CD14-positive monocyte (primary cell): ENCODE measurements around the gene TMEM218. TPM values are rescaled to one million over a fixed set of nuclear protein-coding genes. Genes with fewer than 3 reads are reported as not detected.

Experiments used
- DNase-seq, 3 donors: peaks; one replicate each; pipeline ENCODE4 v3.0.0-alpha.2; 2011 to 2022
- H2AFZ ChIP-seq: 2 replicates; pipeline ENCODE4 v1.6.0; 2012; ENCODE audit warnings: mild to moderate bottlenecking, low read depth, low read length, inconsistent platforms; ENCODE audit not compliant: insufficient read depth, poor library complexity, severe bottlenecking
- H3K27ac ChIP-seq, 2 donors: 1 replicate in 1 of 2; 2 replicates in 1 of 2; pipeline ENCODE4 v1.5.1; 2012 to 2013; ENCODE audit warnings: low read length in 2 of 2, control low read depth in 1 of 2, inconsistent platforms in 1 of 2, low read depth in 1 of 2, mild to moderate bottlenecking in 1 of 2
- H3K27me3 ChIP-seq, 2 donors: one replicate each; pipeline versions ENCODE4 v1.6.0 to v1.6.1; 2011 to 2013; ENCODE audit warnings: low read length in 2 of 2; ENCODE audit not compliant: control insufficient read depth in 2 of 2, insufficient read depth in 2 of 2
- H3K36me3 ChIP-seq, 2 donors: replicated peaks in 1 of 2; 1 replicate in 1 of 2; 2 replicates in 1 of 2; pipeline versions ENCODE4 v1.5.1 to v1.6.1; 2012 to 2013; ENCODE audit warnings: low read length in 2 of 2, control low read depth in 1 of 2, inconsistent platforms in 1 of 2, mild to moderate bottlenecking in 1 of 2; ENCODE audit not compliant: insufficient read depth in 2 of 2, control insufficient read depth in 1 of 2
- H3K4me1 ChIP-seq, 2 donors: 1 replicate in 1 of 2; 2 replicates in 1 of 2; pipeline versions ENCODE4 v1.5.1 to v1.6.1; 2012 to 2013; ENCODE audit warnings: low read length in 2 of 2, control low read depth in 1 of 2, inconsistent platforms in 1 of 2, mild to moderate bottlenecking in 1 of 2, moderate library complexity in 1 of 2; ENCODE audit not compliant: insufficient read depth in 2 of 2, control insufficient read depth in 1 of 2
- H3K4me2 ChIP-seq: replicated peaks from 2 replicates; pipeline ENCODE3; 2012; ENCODE audit warnings: low read length, moderate library complexity, mild to moderate bottlenecking; ENCODE audit not compliant: poor library complexity, severe bottlenecking; ENCODE audit errors: extremely low read depth
- H3K4me3 ChIP-seq, 3 experiments: fragments of 200-600 bp in 1 of 3; sonication (generic) in 1 of 3; replicated peaks in 1 of 3; 1 replicate in 2 of 3; 2 replicates in 1 of 3; pipeline ENCODE4 v1.5.1; 2011 to 2013; ENCODE audit warnings: low read length in 3 of 3, mild to moderate bottlenecking in 3 of 3, control low read depth in 2 of 3, low read depth in 2 of 3, inconsistent platforms in 1 of 3, moderate library complexity in 1 of 3
- H3K79me2 ChIP-seq: 2 replicates; pipeline ENCODE4 v1.6.0; 2012; ENCODE audit warnings: mild to moderate bottlenecking, control low read depth, inconsistent platforms, low read length, moderate library complexity; ENCODE audit not compliant: insufficient read depth
- H3K9ac ChIP-seq: 2 replicates; pipeline ENCODE4 v1.6.0; 2017; ENCODE audit warnings: low read length, mild to moderate bottlenecking; ENCODE audit not compliant: insufficient read depth, poor library complexity, severe bottlenecking
- H3K9me3 ChIP-seq, 2 donors: replicated peaks in 1 of 2; 1 replicate in 1 of 2; 2 replicates in 1 of 2; pipeline versions ENCODE4 v1.5.1 to v1.6.1; 2012 to 2013; ENCODE audit warnings: low read length in 2 of 2, control low read depth in 1 of 2; ENCODE audit not compliant: control insufficient read depth in 1 of 2, insufficient read depth in 1 of 2
- H4K20me1 ChIP-seq: 2 replicates; pipeline ENCODE4 v1.6.0; 2012; ENCODE audit warnings: mild to moderate bottlenecking, low read length, control low read depth, moderate library complexity; ENCODE audit not compliant: insufficient read depth
- H3K27ac Mint-ChIP-seq, 7 donors: one replicate each; pipeline ENCODE4 v1.8.0; 2020; ENCODE audit warnings: mild to moderate bottlenecking in 7 of 7, mixed read lengths in 7 of 7, moderate library complexity in 6 of 7, inconsistent platforms in 2 of 7
- H3K27me3 Mint-ChIP-seq, 3 donors: one replicate each; pipeline ENCODE4 v1.8.0; 2021 to 2022; ENCODE audit warnings: low read depth in 3 of 3, mild to moderate bottlenecking in 3 of 3, mixed read lengths in 3 of 3, moderate library complexity in 3 of 3, inconsistent platforms in 1 of 3
- H3K36me3 Mint-ChIP-seq, 2 donors: one replicate each; pipeline ENCODE4 v1.8.0; 2020; ENCODE audit warnings: mixed read lengths in 2 of 2, inconsistent platforms in 1 of 2, mild to moderate bottlenecking in 1 of 2
- H3K4me1 Mint-ChIP-seq: one replicate; pipeline ENCODE4 v1.8.0; 2020; ENCODE audit warnings: mild to moderate bottlenecking, mixed read lengths
- H3K4me3 Mint-ChIP-seq, 2 donors: one replicate each; pipeline ENCODE4 v1.8.0; 2020; ENCODE audit warnings: mild to moderate bottlenecking in 2 of 2, mixed read lengths in 2 of 2, moderate library complexity in 1 of 2
- H3K9me3 Mint-ChIP-seq, 7 donors: one replicate each; pipeline ENCODE4 v1.8.0; 2020 to 2022; ENCODE audit warnings: mixed read lengths in 7 of 7, mild to moderate bottlenecking in 6 of 7, moderate library complexity in 6 of 7, inconsistent platforms in 2 of 7
- WGBS: methylation state at CpG from one replicate; pipeline ENCODE4 v1.1.5; 2013; ENCODE audit warnings: missing lambda C conversion rate; ENCODE audit not compliant: insufficient coverage; 5-methylcytosine and 5-hydroxymethylcytosine counted together
- intact Hi-C, 2 donors: fragments of 100-400 bp; cut with micrococcal nuclease; formaldehyde crosslinking; loops; one replicate each; pipeline versions ENCODE4 v1.15.0 to v1.15.1; 2023
- polyA plus RNA-seq, 3 donors: library from polyadenylated mRNA; depleted of rRNA in 1 of 3; unstranded in 2 of 3; stranded (reverse) in 1 of 3; fragments of 300-500 nt in 2 of 3; fragments of >200 nt in 1 of 3; fragmentation: Illumina TruSeq in 2 of 3; gene quantifications; 1 replicate in 2 of 3; 2 replicates in 1 of 3; pipeline ENCODE4 v1.2.3, GENCODE V29; 2012 to 2021
- TF ChIP-seq, protein P1 (sequence below): fragments of 200-600 bp; IDR thresholded peaks from one replicate; pipeline ENCODE4 v1.8.0; 2022; ENCODE audit warnings: antibody characterized with exemption, mild to moderate bottlenecking

The TMEM218 gene
- polyA plus RNA-seq, 3 donors: 40.3 to 57.7 (median 55.7) TPM

DNA sequence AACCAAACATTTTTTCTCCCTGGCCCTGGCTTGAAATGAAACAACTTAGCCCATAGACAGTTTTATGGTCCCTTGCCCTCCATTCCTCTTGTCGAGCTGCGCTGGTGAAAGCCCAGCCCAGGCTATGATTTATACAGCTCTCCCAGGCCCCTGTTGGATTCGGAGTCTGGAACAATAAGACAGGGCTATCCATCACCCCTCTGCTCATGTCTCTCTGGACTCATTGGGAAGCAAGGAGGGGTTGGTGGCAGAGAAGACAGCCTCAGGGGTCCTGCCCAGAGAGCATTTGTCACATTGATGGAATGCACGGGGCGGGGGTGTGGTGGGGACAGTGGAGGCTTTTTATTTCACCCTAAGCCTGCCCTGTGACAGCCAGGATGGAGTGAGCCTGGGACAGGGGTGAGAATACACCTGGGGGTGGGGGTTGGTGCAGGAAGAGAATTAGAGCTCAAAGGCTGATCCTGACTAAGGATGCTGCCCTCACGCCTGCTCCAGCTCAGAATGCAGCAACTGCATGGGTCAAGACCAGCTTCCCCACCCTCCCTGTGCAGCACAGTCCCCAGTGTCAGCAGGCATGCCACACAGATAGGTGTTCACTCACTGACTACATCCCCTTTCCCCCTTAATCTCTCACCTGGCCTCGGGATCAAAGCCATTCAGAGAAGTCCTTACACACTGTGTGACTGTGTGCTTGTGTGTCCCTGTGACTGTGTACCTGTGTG, 43.1 kb upstream of the TMEM218 start:
- intact Hi-C loops: no loop called here

DNA sequence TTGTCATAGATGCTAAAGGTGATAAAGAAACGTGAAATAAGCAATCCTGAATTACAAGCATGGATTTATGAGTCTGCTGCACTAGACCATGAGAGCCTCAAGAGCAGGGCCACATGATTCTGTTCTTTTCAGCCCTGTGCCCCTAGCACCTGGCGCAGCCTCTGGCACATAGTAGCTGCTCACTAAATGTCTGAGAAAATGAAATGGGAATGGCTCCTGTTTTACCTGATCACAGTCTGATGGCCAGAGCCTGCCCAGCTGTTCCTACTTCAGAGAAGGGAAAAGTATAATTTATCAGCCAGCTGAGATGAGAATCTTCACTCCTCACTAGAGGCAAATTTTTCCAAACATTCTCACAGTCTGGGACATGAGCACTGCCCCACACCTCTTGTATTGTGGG, 42.4 kb upstream of the TMEM218 start:
- Histone ChIP-seq H4K20me1 (no peaks in the 10 kb centered on the region), H3K4me3 (no peak overlapping the region), H3K9ac (no peak overlapping the region), H3K27ac (no peak overlapping the region), H3K4me1 (no peaks in the 10 kb centered on the region), H3K4me2 (no peak overlapping the region), H3K27me3 (peaks cover 0 to 5% of the 10 kb centered on the region in 2 donors), H3K36me3 (no peaks in the 10 kb centered on the region), H2AFZ (no peak overlapping the region), H3K79me2 (no peaks in the 10 kb centered on the region), H3K9me3 (peaks cover 0 to 6% of the 10 kb centered on the region in 2 donors)
- Mint-ChIP-seq H3K4me3 (no peak overlapping the region), H3K4me1 (no peaks in the 10 kb centered on the region), H3K9me3 (peaks cover 0 to 13% (median 3%) of the 10 kb centered on the region in 7 donors), H3K27ac (no peak overlapping the region), H3K27me3 (peaks cover 18 to 41% (median 32%) of the 10 kb centered on the region in 3 donors), H3K36me3 (no peaks in the 10 kb centered on the region)
- DNase-seq: no peak
- WGBS: 88% methylated on average over 2 of the region's 2 CpGs
- intact Hi-C loops: no loop called here
- TF ChIP-seq, protein P1, sequence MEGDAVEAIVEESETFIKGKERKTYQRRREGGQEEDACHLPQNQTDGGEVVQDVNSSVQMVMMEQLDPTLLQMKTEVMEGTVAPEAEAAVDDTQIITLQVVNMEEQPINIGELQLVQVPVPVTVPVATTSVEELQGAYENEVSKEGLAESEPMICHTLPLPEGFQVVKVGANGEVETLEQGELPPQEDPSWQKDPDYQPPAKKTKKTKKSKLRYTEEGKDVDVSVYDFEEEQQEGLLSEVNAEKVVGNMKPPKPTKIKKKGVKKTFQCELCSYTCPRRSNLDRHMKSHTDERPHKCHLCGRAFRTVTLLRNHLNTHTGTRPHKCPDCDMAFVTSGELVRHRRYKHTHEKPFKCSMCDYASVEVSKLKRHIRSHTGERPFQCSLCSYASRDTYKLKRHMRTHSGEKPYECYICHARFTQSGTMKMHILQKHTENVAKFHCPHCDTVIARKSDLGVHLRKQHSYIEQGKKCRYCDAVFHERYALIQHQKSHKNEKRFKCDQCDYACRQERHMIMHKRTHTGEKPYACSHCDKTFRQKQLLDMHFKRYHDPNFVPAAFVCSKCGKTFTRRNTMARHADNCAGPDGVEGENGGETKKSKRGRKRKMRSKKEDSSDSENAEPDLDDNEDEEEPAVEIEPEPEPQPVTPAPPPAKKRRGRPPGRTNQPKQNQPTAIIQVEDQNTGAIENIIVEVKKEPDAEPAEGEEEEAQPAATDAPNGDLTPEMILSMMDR: no peak

More for the DNA sequence above, 43.1 kb upstream of the TMEM218 start:
- H4K20me1 ChIP-seq: no peaks in the 10 kb centered on the region
- no peak overlapping the region for H3K9ac ChIP-seq
- no peak overlapping the region for H3K4me3 Mint-ChIP-seq
- no peak overlapping the region for H2AFZ ChIP-seq
- no peaks in the 10 kb centered on the region for H3K4me1 Mint-ChIP-seq
- peaks cover 0 to 5% of the 10 kb centered on the region in 2 donors for H3K27me3 ChIP-seq
- TF ChIP-seq, protein P1: no peak
- H3K36me3 Mint-ChIP-seq: no peaks in the 10 kb centered on the region
- no peaks in the 10 kb centered on the region for H3K79me2 ChIP-seq
- H3K27ac ChIP-seq: no peak overlapping the region
- no peaks in the 10 kb centered on the region for H3K36me3 ChIP-seq
- H3K4me2 ChIP-seq: no peak overlapping the region
- DNase-seq: no peak
- peaks cover 0 to 13% (median 3%) of the 10 kb centered on the region in 7 donors for H3K9me3 Mint-ChIP-seq
- H3K9me3 ChIP-seq: peaks cover 0 to 6% of the 10 kb centered on the region in 2 donors
- no peak overlapping the region for H3K4me3 ChIP-seq
- no peaks in the 10 kb centered on the region for H3K4me1 ChIP-seq
- no peak overlapping the region for H3K27ac Mint-ChIP-seq
- 60% methylated on average over 2 of the region's 7 CpGs for WGBS
- peaks cover 18 to 42% (median 28%) of the 10 kb centered on the region in 3 donors for H3K27me3 Mint-ChIP-seq
